ENCODE results near the gene TGFBR2. TPM values are rescaled to one million over a fixed set of nuclear protein-coding genes. Genes with fewer than 3 reads are reported as not detected.

TGFBR2 gene
- total RNA-seq, 1 donor from 2014 or later = 39.9 TPM

GRCh38 chr3:30641416-30642251, 35.2 kb downstream of the TGFBR2 start:
- Histone ChIP-seq H3K36me3 (ENCODE audit: insufficient read depth, low read length) (peaks cover 22% of the 10 kb centered on the region), H3K4me1 (ENCODE audit: insufficient read depth, low read length) (no peaks in the 10 kb centered on the region), H3K27ac (ENCODE audit: low read depth, low read length) (no peak overlapping the region), H3K79me2 (ENCODE audit: insufficient read depth, low read length) (peaks cover 89% of the 10 kb centered on the region), H3K4me3 (ENCODE audit: insufficient read depth, low read depth, low read length) (no peak overlapping the region), H3K9me3 (ENCODE audit: insufficient read depth, low read depth, low read length) (no peaks in the 10 kb centered on the region), H3K4me2 (ENCODE audit: low read length) (no peak overlapping the region), H3K9ac (ENCODE audit: low read length) (no peak overlapping the region), H3K27me3 (ENCODE audit: insufficient read depth, low read length) (no peaks in the 10 kb centered on the region), H4K20me1 (ENCODE audit: insufficient read depth, low read length) (peaks cover 46% of the 10 kb centered on the region), H2AFZ (ENCODE audit: low read depth, low read length) (no peak overlapping the region)
- DNase-seq (ENCODE audit: low read depth) (no peak), FAIRE-seq (no peak)
- H3K27ac Mint-ChIP-seq (ENCODE audit: unreplicated experiment) = no peak overlapping the region
- TF ChIP-seq CTCF (IDR thresholded peaks at IDR 0.05; ENCODE audit: insufficient read depth, low read depth, low read length) = no peak
- TF ChIP-seq EZH2 (IDR thresholded peaks at IDR 0.05; ENCODE audit: insufficient read depth, low read length) = no peak
- peaks cover 13% of the 10 kb centered on the region for H3K4me1 Mint-ChIP-seq (ENCODE audit: low read depth, unreplicated experiment)
- H3K36me3 Mint-ChIP-seq (ENCODE audit: low read depth, unreplicated experiment) = peaks cover 23% of the 10 kb centered on the region
- H3K27me3 Mint-ChIP-seq (ENCODE audit: low read depth, unreplicated experiment) = no peaks in the 10 kb centered on the region
- no peaks in the 10 kb centered on the region for H3K9me3 Mint-ChIP-seq (ENCODE audit: unreplicated experiment)
- no peak overlapping the region for H3K4me3 Mint-ChIP-seq (ENCODE audit: unreplicated experiment)

DNA sequence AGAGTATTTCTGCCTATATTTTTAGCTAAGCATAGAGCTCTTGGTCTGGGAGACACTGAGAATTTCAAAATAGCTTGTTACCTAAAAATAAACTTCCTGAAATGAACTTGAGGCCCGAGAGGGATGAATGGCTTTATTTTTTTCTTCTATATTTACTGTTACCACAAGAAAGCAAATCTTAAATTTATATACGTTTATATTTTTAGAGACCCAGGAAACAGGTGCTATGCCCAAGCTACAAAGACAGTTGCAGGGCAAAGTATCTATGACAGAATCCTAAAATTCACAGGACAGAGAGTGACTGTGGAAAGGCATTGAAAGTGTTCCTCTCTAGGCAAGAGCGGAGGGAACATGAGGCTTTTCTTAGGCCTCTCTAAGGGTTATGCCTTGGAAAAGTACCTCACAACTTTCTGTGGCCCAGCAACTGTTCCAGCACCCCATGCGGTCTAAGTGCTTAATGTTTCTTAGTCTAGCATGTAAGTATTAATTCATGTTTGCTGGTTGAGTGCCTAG, 36.5 kb downstream of the TGFBR2 start:
- FAIRE-seq = no peak
- no peak overlapping the region for H3K4me2 ChIP-seq (ENCODE audit: low read length)
- TF ChIP-seq CTCF (IDR thresholded peaks at IDR 0.05; ENCODE audit: insufficient read depth, low read depth, low read length) (no peak), EZH2 (IDR thresholded peaks at IDR 0.05; ENCODE audit: insufficient read depth, low read length) (no peak)
- no peak overlapping the region for H3K9ac ChIP-seq (ENCODE audit: low read length)
- no peaks in the 10 kb centered on the region for H3K27me3 Mint-ChIP-seq (ENCODE audit: low read depth, unreplicated experiment)
- no peak for DNase-seq (ENCODE audit: low read depth)
- H3K36me3 ChIP-seq (ENCODE audit: insufficient read depth, low read length) = peaks cover 29% of the 10 kb centered on the region
- no peaks in the 10 kb centered on the region for H3K27me3 ChIP-seq (ENCODE audit: insufficient read depth, low read length)
- no peak overlapping the region for H3K27ac Mint-ChIP-seq (ENCODE audit: unreplicated experiment)
- no peak overlapping the region for H3K4me3 Mint-ChIP-seq (ENCODE audit: unreplicated experiment)
- H2AFZ ChIP-seq (ENCODE audit: low read depth, low read length) = no peak overlapping the region
- peaks cover 19% of the 10 kb centered on the region for H3K36me3 Mint-ChIP-seq (ENCODE audit: low read depth, unreplicated experiment)
- no peak overlapping the region for H3K4me3 ChIP-seq (ENCODE audit: insufficient read depth, low read depth, low read length)
- H3K4me1 Mint-ChIP-seq (ENCODE audit: low read depth, unreplicated experiment) = peaks cover 17% of the 10 kb centered on the region
- H3K9me3 ChIP-seq (ENCODE audit: insufficient read depth, low read depth, low read length) = no peaks in the 10 kb centered on the region
- H3K4me1 ChIP-seq (ENCODE audit: insufficient read depth, low read length) = no peaks in the 10 kb centered on the region
- H4K20me1 ChIP-seq (ENCODE audit: insufficient read depth, low read length) = peaks cover 39% of the 10 kb centered on the region
- no peak overlapping the region for H3K27ac ChIP-seq (ENCODE audit: low read depth, low read length)
- no peaks in the 10 kb centered on the region for H3K9me3 Mint-ChIP-seq (ENCODE audit: unreplicated experiment)
- peaks cover 78% of the 10 kb centered on the region for H3K79me2 ChIP-seq (ENCODE audit: insufficient read depth, low read length)
